GM18505 (cell line): ENCODE measurements around the gene CFAP99.
"Not testable (repeated sequence)": the region's sequence is repeated elsewhere in the genome, so short reads cannot be mapped to it uniquely, and the experiment has no call there.

Experiments
- ATAC-seq: cut with Tn5 transposase; IDR thresholded peaks from one replicate; pipeline ENCODE4 v1.9.1; 2021; ENCODE audit not compliant: unreplicated experiment
- POLR2A ChIP-seq: IDR thresholded peaks from 4 replicates; pipeline ENCODE4 v1.6.1; 2011; ENCODE audit warnings: borderline replicate concordance; ENCODE audit not compliant: insufficient read depth, insufficient read length; ENCODE audit errors: extremely low read depth

The CFAP99 gene

GRCh38 chr4:2461246-2461960 is 42.6 kb downstream of the CFAP99 start:
- ATAC-seq: no peak
- no peak for TF ChIP-seq POLR2A

DNA sequence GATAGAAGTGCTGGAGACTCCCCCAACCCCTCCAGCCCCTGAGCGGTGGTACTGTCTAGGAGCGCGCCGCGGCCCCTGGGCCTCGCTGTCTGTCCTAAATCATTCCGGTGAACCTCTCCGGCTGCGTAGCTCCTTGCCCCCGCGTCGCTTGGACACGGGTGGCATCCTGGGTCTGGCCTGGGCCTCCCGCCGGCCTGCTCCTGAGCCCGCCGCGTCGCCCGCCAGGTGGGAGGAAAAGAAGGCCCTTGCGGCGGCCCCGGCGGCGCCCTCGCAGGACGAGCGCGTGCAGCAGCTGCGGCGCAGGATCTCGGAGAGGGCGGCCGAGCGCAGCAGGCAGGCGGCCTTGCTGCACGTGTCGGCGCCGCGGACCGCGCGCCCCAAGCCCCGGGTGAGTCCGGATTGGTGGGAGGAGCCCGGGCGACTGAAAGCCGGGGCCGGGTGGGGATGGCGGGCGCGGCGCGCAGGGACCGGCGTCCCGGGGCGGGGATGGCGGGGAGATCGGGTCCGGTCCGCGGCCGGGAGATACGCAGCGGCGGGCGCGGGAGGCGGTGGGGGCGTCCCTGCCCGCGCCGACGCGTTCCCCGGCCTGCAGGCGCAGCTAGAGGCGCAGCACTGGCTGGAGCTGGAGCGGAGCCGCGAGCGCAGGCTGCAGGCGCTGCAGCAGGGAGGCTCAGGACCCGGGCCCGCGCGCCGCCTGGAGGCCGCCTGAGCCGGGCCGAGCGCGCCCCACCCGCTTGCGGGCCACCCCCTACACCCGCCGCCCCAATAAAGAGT is 43.6 kb downstream of the CFAP99 start:
- TF ChIP-seq POLR2A: no peak
- peak; percentile 88 for ATAC-seq

DNA sequence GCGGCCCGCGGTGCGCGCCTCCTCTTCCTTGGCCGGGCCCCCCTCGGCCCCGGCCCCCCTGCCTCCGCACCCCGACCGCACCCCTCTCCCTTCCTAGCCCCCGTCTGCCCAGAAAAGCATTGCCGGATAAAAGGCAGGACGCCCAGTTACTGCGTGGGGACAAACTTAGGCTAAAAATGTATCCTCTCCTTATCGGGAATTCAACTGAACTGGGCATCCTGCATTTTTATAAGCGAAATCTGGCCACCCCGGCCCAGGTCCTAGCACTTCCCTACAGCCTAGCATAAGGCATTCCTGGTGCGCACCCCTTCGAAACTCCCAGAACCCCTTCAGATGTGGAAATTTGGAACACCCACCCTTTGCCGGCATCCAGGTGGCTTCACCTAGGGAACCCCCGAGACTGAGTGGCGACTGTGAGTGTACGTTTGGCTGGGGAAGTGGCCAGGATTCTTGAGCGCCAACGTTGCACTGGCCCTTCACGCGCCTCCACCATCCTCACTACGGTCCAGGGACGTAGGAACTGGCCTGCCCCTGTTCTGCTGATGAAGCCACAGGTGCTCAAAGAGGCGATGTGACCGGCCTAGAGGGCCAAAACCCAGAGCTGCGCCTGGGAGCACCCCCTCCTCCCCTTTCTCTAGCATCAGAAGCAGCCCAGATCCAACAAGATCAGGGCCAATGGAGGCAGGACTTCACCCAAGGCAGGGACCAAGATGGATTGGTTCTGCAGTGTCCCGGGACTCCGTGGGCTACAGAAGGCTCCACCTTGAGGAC is 44.4 kb downstream of the CFAP99 start:
- TF ChIP-seq POLR2A: no peak
- ATAC-seq: no peak

DNA sequence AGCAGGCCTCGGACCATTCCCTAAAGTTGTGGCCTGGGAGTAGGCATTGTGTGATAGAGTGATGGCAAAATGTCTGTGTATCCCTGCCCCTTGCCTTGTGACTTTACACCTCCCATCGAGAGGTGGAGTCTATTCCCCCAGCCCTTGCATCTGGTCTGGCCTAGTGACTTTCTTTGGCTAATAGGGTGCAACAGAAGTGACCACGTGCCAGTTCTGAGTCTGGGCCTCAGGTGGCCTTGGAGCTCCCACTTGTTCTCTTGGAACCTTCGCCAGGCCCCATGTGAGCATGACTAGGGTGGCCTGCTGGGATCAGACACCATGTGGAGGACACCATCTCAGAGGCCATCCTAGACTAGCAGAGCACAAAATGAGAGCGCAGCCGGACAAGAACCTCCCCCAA is 46.3 kb downstream of the CFAP99 start:
- TF ChIP-seq POLR2A: no peak
- no peak for ATAC-seq

DNA sequence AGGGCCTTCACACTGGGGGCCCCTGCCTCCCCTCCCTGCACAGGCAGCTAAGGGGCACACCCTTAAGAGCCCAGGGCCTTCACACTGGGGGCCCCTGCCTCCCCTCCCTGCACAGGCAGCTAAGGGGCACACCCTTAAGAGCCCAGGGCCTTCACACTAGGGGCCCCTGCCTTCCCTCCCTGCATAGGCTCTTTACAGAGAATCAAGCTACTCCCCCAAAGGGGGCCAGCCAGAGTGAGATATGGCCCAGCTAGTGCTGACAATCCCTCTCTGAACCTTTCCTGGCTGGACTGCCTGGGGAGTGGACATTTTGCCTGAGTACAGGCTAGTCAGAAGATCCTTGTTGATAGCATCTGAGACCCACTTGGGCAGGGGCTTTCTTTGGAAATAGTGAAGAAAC is 46.8 kb downstream of the CFAP99 start:
- ATAC-seq: not testable (repeated sequence)

DNA sequence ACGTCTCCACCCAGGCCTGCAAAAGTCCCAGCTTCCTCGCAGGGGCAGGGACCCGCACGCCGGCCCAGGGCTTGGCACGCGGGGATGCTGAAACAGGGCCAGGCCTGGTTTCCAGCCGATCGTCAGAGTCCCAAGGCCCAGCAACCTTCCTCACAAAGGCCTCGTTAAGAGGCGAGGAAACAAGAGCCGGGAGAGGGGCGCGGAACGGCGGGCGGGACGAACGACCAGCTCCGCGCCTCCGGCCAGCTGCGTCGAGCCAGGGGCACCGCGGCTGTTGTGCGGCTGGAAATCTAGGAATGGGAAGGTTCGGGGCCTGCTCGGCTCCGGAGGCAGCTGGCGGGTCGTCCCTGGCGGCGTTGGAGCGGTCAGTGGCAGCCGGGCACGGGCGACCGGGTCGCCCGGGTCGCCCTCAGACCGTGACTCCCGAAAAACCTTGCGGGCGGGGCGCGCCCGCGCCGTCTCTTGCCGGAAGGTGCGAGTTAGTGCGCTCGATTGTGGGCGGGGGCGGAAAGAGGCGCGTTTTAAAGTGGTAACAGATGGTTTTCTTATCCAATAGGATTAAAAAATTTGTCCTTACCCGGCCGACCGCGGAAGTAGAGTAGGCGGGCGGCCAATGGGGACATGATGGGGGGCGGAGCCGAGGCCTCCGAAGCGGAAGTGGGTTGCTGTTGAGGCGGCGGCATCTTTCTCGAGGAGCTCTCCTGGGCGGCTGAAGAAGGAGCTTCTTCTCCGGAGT is 49.9 kb downstream of the CFAP99 start, which contains the start of gene RNF4:
RNF4 (plus strand) TSS at position 651 of the 736 bp plus-strand sequence. CDS start 21,388 bp downstream, outside the sequence.
- TF ChIP-seq POLR2A: peak; percentile 85
- ATAC-seq: peak; percentile 75

DNA sequence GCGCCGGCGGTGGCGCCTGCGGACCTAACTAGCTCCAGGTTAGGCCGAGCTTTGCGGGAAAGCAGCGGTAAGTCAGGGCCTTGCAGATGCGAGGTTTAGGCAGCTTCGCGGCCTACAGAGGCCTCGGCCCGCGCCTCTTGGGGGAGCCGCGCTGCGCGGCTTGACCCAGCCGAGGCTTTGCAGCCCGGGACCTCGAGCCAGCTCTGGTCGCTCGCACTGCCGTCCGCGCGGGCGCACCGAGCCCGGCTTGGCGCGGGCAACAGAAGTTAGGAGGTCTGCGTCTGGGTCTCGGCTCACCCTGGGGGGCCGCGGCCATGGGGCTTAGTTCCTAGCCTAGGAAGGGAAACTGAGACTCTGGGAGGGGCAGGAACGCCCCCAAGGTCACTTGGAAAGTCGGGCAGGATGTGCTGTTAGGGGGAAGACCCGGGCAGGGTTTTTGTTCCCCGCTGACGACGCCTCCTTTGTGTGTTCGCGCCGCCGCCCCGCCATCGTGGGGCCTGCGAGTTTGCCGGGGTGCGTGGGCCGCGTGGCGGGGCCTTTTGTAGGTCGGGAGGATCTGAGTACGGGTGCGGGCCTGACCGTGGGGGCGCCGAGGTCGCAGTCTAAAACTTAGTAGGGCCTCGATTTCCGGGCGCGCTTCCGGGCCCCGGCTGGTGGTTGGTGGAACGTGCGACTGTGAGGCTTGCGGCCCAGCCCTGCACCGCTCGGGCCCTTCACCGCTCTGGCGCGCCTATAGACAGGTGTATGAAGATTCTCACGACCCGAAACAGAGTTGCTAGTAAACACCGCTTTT is 50.6 kb downstream of the CFAP99 start:
- ATAC-seq: peak; percentile 38
- no peak for TF ChIP-seq POLR2A

GRCh38 chr4:2470791-2471190 is 52.0 kb downstream of the CFAP99 start:
- TF ChIP-seq POLR2A: no peak
- no peak for ATAC-seq

DNA sequence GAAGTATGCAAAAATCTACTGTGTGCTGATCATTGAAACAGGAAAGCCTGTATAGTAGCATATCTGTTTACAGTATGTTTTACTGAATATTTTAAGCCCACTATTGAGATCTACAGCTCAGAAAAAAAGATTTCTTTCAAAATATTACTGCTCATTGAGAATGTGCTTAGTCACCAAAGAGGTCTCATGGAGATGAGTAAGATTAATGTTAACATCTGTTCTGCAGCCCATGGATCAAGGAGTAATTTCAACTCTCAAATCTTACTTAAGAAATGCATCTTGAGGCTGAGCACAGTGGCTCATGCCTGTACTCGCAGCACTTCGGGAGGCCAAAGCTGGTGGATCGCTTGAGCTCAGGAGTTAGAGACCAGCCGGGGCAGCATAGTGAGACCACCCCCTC is 53.4 kb downstream of the CFAP99 start:
- no peak for ATAC-seq
- TF ChIP-seq POLR2A: no peak

GRCh38 chr4:2478229-2478628 is 59.5 kb downstream of the CFAP99 start:
- TF ChIP-seq POLR2A: no peak
- ATAC-seq: no peak

- TF ChIP-seq POLR2A: no peak
- no peak for ATAC-seq
These were observed 61.9 kb downstream of the CFAP99 start for GRCh38 chr4:2480649-2481048.

DNA sequence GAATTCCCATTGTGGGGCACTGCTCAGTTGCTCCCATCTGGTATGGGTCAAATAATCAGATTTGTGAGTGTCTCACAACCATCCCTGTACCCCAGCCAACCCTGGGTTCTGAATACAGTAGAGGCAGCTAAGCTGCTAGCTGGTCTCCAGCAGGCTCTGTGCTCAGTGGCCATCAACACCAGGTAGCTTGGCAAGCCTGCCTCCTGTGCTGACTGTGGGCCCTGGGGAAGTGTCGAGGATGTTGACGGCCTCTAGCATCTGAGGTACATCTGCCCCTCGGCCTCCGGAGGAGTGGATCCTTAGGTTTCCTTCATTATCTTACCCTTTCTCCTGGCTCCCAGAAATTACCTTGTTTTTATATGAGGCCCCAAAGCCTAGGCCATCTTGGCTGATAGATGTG is 63.4 kb downstream of the CFAP99 start:
- no peak for ATAC-seq
- TF ChIP-seq POLR2A: no peak
